Progenitor cell of endocrine pancreas (in vitro differentiated cells): ENCODE data around the gene AMIGO1. TPM values are rescaled to one million over a fixed set of nuclear protein-coding genes. Genes with fewer than 3 reads are reported as not detected.

Experiments used
- DNase-seq: peaks from one replicate; pipeline ENCODE4 v3.0.0; 2021; ENCODE audit warnings: low spot score; ENCODE audit not compliant: unreplicated experiment
- H3K27ac Mint-ChIP-seq: 2 replicates; pipeline ENCODE4 v1.8.0; 2021; ENCODE audit warnings: mild to moderate bottlenecking, moderate library complexity, mixed read lengths
- H3K27me3 Mint-ChIP-seq: 2 replicates; pipeline ENCODE4 v1.8.0; 2021; ENCODE audit warnings: mixed read lengths
- H3K36me3 Mint-ChIP-seq: 2 replicates; pipeline ENCODE4 v1.8.0; 2022; ENCODE audit warnings: mixed read lengths; ENCODE audit not compliant: insufficient read depth
- H3K4me1 Mint-ChIP-seq: 2 replicates; pipeline ENCODE4 v1.8.0; 2021; ENCODE audit warnings: low read depth, mixed read lengths
- H3K4me3 Mint-ChIP-seq: 2 replicates; pipeline ENCODE4 v1.8.0; 2021; ENCODE audit warnings: low read depth, mild to moderate bottlenecking, moderate library complexity, mixed read lengths
- H3K9me3 Mint-ChIP-seq: 2 replicates; pipeline ENCODE4 v1.8.0; 2021; ENCODE audit warnings: low read depth, mixed read lengths
- CTCF ChIP-seq: fragments of 200-600 bp; sonication (generic); IDR thresholded peaks from one replicate; pipeline ENCODE4 v1.5.0; 2021; ENCODE audit warnings: antibody characterized with exemption, mild to moderate bottlenecking; ENCODE audit not compliant: unreplicated experiment
- total RNA-seq: library from RNA; stranded (reverse); gene quantifications from 2 replicates; pipeline ENCODE4 v1.2.1, GENCODE V29; 2021

Gene AMIGO1
- total RNA-seq, 1 donor from 2014 or later: 7.2 TPM

GRCh38 chr1:109491372-109491771 is 18.2 kb downstream of the AMIGO1 start:
- Mint-ChIP-seq H3K27ac (no peak overlapping the region), H3K36me3 (peaks cover 10% of the 10 kb centered on the region), H3K27me3 (no peaks in the 10 kb centered on the region), H3K4me1 (no peaks in the 10 kb centered on the region), H3K9me3 (no peaks in the 10 kb centered on the region), H3K4me3 (no peak overlapping the region)
- DNase-seq: no peak
- no peak for TF ChIP-seq CTCF

GRCh38 chr1:109490934-109491302 is 18.6 kb downstream of the AMIGO1 start:
- no peaks in the 10 kb centered on the region for H3K27me3 Mint-ChIP-seq
- H3K9me3 Mint-ChIP-seq: no peaks in the 10 kb centered on the region

GRCh38 chr1:109490029-109490933 is 19.2 kb downstream of the AMIGO1 start:
- H3K4me3 Mint-ChIP-seq: no peak overlapping the region

More at GRCh38 chr1:109490934-109491302, 18.6 kb downstream of the AMIGO1 start:
- no peak for TF ChIP-seq CTCF
- no peak overlapping the region for H3K27ac Mint-ChIP-seq
- DNase-seq: no peak
- peaks cover 7% of the 10 kb centered on the region for H3K36me3 Mint-ChIP-seq
- no peaks in the 10 kb centered on the region for H3K4me1 Mint-ChIP-seq
- H3K4me3 Mint-ChIP-seq: no peak overlapping the region

GRCh38 chr1:109488696-109489095 is 20.8 kb downstream of the AMIGO1 start:
- TF ChIP-seq CTCF: no peak
- Mint-ChIP-seq H3K4me3 (no peak overlapping the region), H3K9me3 (no peaks in the 10 kb centered on the region), H3K36me3 (peaks cover 7% of the 10 kb centered on the region), H3K4me1 (peaks cover 11% of the 10 kb centered on the region), H3K27me3 (no peaks in the 10 kb centered on the region), H3K27ac (no peak overlapping the region)
- no peak for DNase-seq

More at GRCh38 chr1:109490029-109490933, 19.2 kb downstream of the AMIGO1 start:
- peaks cover 7% of the 10 kb centered on the region for H3K36me3 Mint-ChIP-seq
- peak; percentile 72 for TF ChIP-seq CTCF
- no peaks in the 10 kb centered on the region for H3K9me3 Mint-ChIP-seq
- no peaks in the 10 kb centered on the region for H3K27me3 Mint-ChIP-seq
- H3K4me1 Mint-ChIP-seq: peaks cover 1% of the 10 kb centered on the region
- peak; percentile 51 for DNase-seq
- H3K27ac Mint-ChIP-seq: no peak overlapping the region

- DNase-seq: no peak
- Mint-ChIP-seq H3K4me3 (no peak overlapping the region), H3K9me3 (no peaks in the 10 kb centered on the region), H3K4me1 (peaks cover 13% of the 10 kb centered on the region), H3K27ac (no peak overlapping the region), H3K36me3 (peaks cover 7% of the 10 kb centered on the region), H3K27me3 (no peaks in the 10 kb centered on the region)
- TF ChIP-seq CTCF: no peak
These were observed 21.3 kb downstream of the AMIGO1 start for GRCh38 chr1:109488201-109488600.
